Measurements from ENCODE around the gene LAMC1.

Gene LAMC1

DNA sequence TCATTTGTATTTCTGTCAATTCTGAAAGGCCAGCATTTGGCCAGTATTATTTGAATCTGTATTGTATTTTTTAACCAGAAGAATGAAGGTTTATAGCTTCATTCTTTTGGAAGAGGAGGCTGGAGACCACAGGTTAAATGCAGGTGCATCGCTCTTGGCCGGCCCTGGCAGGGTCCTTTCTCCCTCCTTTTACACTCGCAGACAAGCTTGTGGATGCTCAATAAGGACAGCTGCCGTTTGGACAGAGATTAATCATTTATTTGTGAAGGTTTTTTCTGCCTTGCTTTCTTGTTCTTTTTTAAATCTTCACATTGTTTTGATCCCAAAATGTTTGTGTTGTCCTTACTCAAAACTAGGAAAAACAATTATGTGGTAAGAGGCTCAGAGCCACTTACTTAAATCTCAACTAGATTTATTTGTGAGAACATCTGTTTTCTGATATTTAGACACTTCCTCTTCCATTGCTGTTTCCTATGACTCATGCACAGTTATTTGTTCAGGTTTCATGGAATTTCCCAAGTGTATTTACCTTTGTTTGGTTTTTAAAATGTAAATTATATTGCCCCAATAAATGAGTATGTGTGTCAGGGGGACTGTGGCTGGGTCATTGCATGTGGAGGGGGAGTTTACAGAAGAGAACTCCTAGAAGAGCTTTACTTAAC lies 116.2 kb downstream of the LAMC1 start:
- no peak overlapping the region for H3K27ac ChIP-seq

DNA sequence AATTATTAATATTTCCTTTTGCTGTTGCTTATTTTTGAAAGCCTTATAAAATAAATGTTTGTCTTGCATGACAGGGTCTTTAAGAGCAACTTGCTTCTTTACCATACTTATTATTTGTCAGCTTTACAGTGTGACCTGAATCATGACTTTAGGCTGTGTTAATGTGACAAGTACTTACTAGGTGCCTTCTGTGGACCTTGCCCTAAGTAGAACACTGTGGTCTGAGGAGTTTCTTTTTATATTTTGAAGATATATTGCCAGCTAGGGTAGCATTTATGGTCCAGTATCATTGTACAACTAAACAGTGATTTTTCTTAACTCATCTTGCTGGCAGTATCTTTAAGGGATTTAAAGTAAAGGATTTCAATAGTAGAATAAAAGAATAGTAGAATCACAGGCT lies 117.4 kb downstream of the LAMC1 start:
- no peak overlapping the region for H3K27ac ChIP-seq
- TF ChIP-seq, protein P1, sequence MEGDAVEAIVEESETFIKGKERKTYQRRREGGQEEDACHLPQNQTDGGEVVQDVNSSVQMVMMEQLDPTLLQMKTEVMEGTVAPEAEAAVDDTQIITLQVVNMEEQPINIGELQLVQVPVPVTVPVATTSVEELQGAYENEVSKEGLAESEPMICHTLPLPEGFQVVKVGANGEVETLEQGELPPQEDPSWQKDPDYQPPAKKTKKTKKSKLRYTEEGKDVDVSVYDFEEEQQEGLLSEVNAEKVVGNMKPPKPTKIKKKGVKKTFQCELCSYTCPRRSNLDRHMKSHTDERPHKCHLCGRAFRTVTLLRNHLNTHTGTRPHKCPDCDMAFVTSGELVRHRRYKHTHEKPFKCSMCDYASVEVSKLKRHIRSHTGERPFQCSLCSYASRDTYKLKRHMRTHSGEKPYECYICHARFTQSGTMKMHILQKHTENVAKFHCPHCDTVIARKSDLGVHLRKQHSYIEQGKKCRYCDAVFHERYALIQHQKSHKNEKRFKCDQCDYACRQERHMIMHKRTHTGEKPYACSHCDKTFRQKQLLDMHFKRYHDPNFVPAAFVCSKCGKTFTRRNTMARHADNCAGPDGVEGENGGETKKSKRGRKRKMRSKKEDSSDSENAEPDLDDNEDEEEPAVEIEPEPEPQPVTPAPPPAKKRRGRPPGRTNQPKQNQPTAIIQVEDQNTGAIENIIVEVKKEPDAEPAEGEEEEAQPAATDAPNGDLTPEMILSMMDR (conservative IDR thresholded peaks at IDR 0.05) = no peak
- TF ChIP-seq ZFX (IDR thresholded peaks at IDR 0.05) = no peak

More for the DNA sequence above, 116.2 kb downstream of the LAMC1 start:
- no peak for TF ChIP-seq ZFX (IDR thresholded peaks at IDR 0.05)
- TF ChIP-seq, protein P1 (conservative IDR thresholded peaks at IDR 0.05) = no peak

DNA sequence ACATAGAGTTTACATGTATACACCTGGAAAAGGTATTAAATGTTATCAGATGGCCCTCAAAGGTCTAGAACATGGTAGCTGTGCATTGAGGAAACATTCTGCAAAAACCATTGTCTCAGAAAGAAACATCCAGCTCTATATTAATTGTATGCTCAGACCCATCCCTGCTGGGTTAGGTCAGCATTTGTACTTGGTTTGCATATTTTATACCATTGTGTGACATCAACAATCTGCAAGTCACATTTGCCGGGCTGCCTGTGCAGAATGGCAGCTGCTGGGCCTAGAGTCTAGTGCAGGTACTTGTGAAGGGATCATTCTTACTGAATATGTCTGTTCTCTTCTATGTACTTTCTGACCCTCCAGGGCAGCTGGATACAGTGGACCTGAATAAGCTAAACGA lies 119.0 kb downstream of the LAMC1 start:
- no peak overlapping the region for H3K27ac ChIP-seq

DNA sequence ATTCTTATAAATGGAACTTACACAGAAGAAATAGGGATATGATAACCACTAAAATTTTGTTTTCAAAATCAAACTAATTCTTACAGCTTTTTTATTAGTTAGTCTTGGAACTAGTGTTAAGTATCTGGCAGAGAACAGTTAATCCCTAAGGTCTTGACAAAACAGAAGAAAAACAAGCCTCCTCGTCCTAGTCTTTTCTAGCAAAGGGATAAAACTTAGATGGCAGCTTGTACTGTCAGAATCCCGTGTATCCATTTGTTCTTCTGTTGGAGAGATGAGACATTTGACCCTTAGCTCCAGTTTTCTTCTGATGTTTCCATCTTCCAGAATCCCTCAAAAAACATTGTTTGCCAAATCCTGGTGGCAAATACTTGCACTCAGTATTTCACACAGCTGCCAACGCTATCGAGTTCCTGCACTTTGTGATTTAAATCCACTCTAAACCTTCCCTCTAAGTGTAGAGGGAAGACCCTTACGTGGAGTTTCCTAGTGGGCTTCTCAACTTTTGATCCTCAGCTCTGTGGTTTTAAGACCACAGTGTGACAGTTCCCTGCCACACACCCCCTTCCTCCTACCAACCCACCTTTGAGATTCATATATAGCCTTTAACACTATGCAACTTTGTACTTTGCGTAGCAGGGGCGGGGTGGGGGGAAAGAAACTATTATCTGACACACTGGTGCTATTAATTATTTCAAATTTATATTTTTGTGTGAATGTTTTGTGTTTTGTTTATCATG lies 120.5 kb downstream of the LAMC1 start:
- TF ChIP-seq, protein P1 (conservative IDR thresholded peaks at IDR 0.05) = no peak
- TF ChIP-seq ZFX (IDR thresholded peaks at IDR 0.05) = no peak

More for the DNA sequence above, 119.0 kb downstream of the LAMC1 start:
- no peak for TF ChIP-seq ZFX (IDR thresholded peaks at IDR 0.05)
- TF ChIP-seq, protein P1 (conservative IDR thresholded peaks at IDR 0.05) = no peak

DNA sequence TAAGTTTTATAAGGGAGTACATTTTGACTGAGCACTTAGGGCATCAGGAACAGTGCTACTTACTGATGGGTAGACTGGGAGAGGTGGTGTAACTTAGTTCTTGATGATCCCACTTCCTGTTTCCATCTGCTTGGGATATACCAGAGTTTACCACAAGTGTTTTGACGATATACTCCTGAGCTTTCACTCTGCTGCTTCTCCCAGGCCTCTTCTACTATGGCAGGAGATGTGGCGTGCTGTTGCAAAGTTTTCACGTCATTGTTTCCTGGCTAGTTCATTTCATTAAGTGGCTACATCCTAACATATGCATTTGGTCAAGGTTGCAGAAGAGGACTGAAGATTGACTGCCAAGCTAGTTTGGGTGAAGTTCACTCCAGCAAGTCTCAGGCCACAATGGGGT lies 121.5 kb downstream of the LAMC1 start:
- no peak for TF ChIP-seq ZFX (IDR thresholded peaks at IDR 0.05)
- TF ChIP-seq, protein P1 (conservative IDR thresholded peaks at IDR 0.05) = no peak
- H3K27ac ChIP-seq = no peak overlapping the region

More for the DNA sequence above, 120.5 kb downstream of the LAMC1 start:
- no peak overlapping the region for H3K27ac ChIP-seq

DNA sequence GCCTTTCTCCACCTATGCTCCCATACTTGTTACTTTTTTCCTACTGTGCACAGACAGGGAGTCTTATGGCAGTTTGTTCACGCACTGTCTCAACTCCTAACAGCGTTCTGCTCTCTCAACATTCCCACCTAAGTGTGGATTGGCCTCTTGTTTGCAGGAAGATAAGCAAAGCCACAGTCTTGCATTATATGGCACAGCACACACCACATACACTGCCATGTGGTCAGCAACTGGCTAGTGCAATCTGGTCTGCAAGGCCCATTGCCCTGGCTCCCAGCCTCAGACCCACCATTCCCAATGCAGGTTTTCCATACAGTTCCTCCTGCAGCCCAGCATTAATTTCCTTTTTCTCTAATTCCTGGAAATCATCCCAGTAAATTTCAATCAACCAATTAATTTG lies 124.5 kb downstream of the LAMC1 start:
- no peak for TF ChIP-seq ZFX (IDR thresholded peaks at IDR 0.05)
- TF ChIP-seq, protein P1 (conservative IDR thresholded peaks at IDR 0.05) = no peak
- H3K27ac ChIP-seq = no peak overlapping the region

DNA sequence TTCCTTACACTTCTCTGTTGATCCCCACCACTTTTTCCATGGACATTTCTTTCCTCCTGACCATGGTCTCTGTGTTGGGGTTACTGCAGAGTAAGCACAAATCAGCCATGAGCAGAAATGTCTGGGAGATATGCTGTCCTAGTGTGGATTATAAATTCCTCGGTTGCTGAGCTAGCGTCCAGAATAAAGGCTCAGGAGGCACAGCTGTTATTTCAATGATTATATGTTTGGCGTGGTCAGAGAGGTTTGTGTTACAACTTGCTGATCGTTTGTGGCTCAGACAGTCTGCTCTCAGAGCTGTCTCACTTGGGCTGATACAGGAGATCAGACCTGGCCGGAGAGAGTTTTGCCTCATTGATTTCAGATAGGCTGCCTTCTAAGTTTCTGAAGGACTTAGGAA lies 125.4 kb downstream of the LAMC1 start:
- no peak for TF ChIP-seq ZFX (IDR thresholded peaks at IDR 0.05)
- TF ChIP-seq, protein P1 (conservative IDR thresholded peaks at IDR 0.05) = no peak
- no peak overlapping the region for H3K27ac ChIP-seq
